Lung (tissue), 12 donors: ENCODE measurements around the gene DAB1. TPM values are rescaled to one million over a fixed set of nuclear protein-coding genes. Genes with fewer than 3 reads are reported as not detected.
A peak's percentile ranks its signal among the peaks of the same experiment; 100 is the strongest.

Source experiments
- ATAC-seq: fragments of 200-7000 bp; cut with Tn5 transposase; one replicate; pipeline ENCODE4 v1.9.1; 2020; ENCODE audit warnings: moderate number of reproducible peaks; ENCODE audit not compliant: insufficient read depth, low FRiP score
- DNase-seq, 3 donors: peaks; one replicate each; pipeline ENCODE4 v3.0.0-alpha.2; 2013 to 2017
- H3K27ac ChIP-seq, 2 donors: one replicate each; pipeline ENCODE4 v1.5.1; 2013; ENCODE audit warnings: mild to moderate bottlenecking in 2 of 2, moderate library complexity in 2 of 2, control low read depth in 1 of 2, inconsistent platforms in 1 of 2, low read depth in 1 of 2, low read length in 1 of 2
- H3K27me3 ChIP-seq, 3 donors: one replicate each; pipeline ENCODE4 v1.5.1; 2013; ENCODE audit warnings: low read length in 2 of 3; ENCODE audit not compliant: control insufficient read depth in 3 of 3, insufficient read depth in 3 of 3
- H3K36me3 ChIP-seq, 4 donors: one replicate each; pipeline ENCODE4 v1.5.1; 2013; ENCODE audit warnings: low read length in 4 of 4, mild to moderate bottlenecking in 1 of 4, moderate library complexity in 1 of 4; ENCODE audit not compliant: control insufficient read depth in 4 of 4, insufficient read depth in 4 of 4
- H3K4me1 ChIP-seq, 5 donors: one replicate each; pipeline ENCODE4 v1.5.1; 2013; ENCODE audit warnings: low read length in 5 of 5, mild to moderate bottlenecking in 2 of 5, moderate library complexity in 1 of 5; ENCODE audit not compliant: control insufficient read depth in 5 of 5, insufficient read depth in 5 of 5
- H3K4me3 ChIP-seq: one replicate; pipeline ENCODE4 v1.5.1; 2013; ENCODE audit warnings: mild to moderate bottlenecking, control low read depth, moderate library complexity
- H3K9ac ChIP-seq, 2 donors: one replicate each; pipeline ENCODE4 v1.5.1; 2013; ENCODE audit warnings: low read length in 2 of 2, control low read depth in 1 of 2; ENCODE audit not compliant: insufficient read depth in 1 of 2
- H3K9me3 ChIP-seq, 4 donors: one replicate each; pipeline ENCODE4 v1.5.1; 2013; ENCODE audit warnings: low read length in 3 of 4, mild to moderate bottlenecking in 1 of 4, moderate library complexity in 1 of 4; ENCODE audit not compliant: control insufficient read depth in 4 of 4, insufficient read depth in 3 of 4
- CTCF ChIP-seq: IDR thresholded peaks from 2 replicates; pipeline ENCODE4 v1.5.1; 2012; ENCODE audit warnings: mild to moderate bottlenecking; ENCODE audit errors: control extremely low read depth, extremely low read depth
- WGBS, 2 donors: extraction: QIAGEN DNeasy Blood & Tissue Kit; methylation state at CpG; one replicate each; pipeline ENCODE4 v1.1.7; 2013; 5-methylcytosine and 5-hydroxymethylcytosine counted together
- polyA plus RNA-seq, 2 donors: library from polyadenylated mRNA; stranded (reverse); fragments of 200-250 nt; gene quantifications; one replicate each; pipeline ENCODE4 v1.2.1, GENCODE V29; 2013
- total RNA-seq, 2 donors: library from RNA; depleted of rRNA in 1 of 2; stranded (reverse); fragments of >200 nt in 1 of 2; gene quantifications; one replicate each; pipeline ENCODE4 v1.2.1, GENCODE V29; 2014 to 2021
- donor health status: control.
- donor health status: control.
- donor health status: Bipolar disorder and iron deficiency.
- donor health status: healthy.
- donor health status: DM: yes; HTN: yes; CAD: no.

DAB1 gene
- total and polyA plus RNA-seq, 4 donors = 0.06 to 0.77 (median 0.10) TPM

GRCh38 chr1:57422271-57423134 lies 1.4 kb downstream of the DAB1 start:
- Histone ChIP-seq H3K9ac (peak overlapping the region in 1 of 2 donors; percentile 9), H3K27me3 (peaks cover 26 to 76% (median 44%) of the 10 kb centered on the region in 3 donors), H3K4me1 (peaks cover 0 to 18% (median 0%) of the 10 kb centered on the region in 5 donors), H3K9me3 (peaks cover 0 to 3% (median 0%) of the 10 kb centered on the region in 4 donors), H3K36me3 (no peaks in the 10 kb centered on the region), H3K27ac (no peak overlapping the region), H3K4me3 (no peak overlapping the region)
- 1 to 3% methylated on average over 65 to 66 of the region's 66 CpGs for WGBS, 2 donors
- ATAC-seq = no peak
- no peak for TF ChIP-seq CTCF
- DNase-seq = peak; percentile 55 to 75 (median 57)

GRCh38 chr1:57421806-57422205 lies 2.1 kb downstream of the DAB1 start:
- H3K4me3 ChIP-seq = no peak overlapping the region
- H3K27me3 ChIP-seq = peaks cover 26 to 76% (median 44%) of the 10 kb centered on the region in 3 donors

GRCh38 chr1:57420981-57421785 lies 2.7 kb downstream of the DAB1 start:
- ATAC-seq = no peak
- 17 to 18% methylated on average over 9 of the region's 9 CpGs for WGBS, 2 donors
- TF ChIP-seq CTCF = no peak

More at GRCh38 chr1:57421806-57422205, 2.1 kb downstream of the DAB1 start:
- H3K27ac ChIP-seq = no peak overlapping the region
- peaks cover 0 to 3% (median 0%) of the 10 kb centered on the region in 4 donors for H3K9me3 ChIP-seq
- H3K4me1 ChIP-seq = peaks cover 0 to 18% (median 0%) of the 10 kb centered on the region in 5 donors
- peak overlapping the region in 1 of 2 donors; percentile 9 for H3K9ac ChIP-seq
- H3K36me3 ChIP-seq = no peaks in the 10 kb centered on the region
- no peak for ATAC-seq
- WGBS, 2 donors = 3% methylated on average over 10 of the region's 10 CpGs
- TF ChIP-seq CTCF = no peak
- DNase-seq = no peak

More at GRCh38 chr1:57420981-57421785, 2.7 kb downstream of the DAB1 start:
- H3K4me1 ChIP-seq = peaks cover 0 to 18% (median 0%) of the 10 kb centered on the region in 5 donors
- no peak overlapping the region for H3K9ac ChIP-seq
- H3K27ac ChIP-seq = no peak overlapping the region
- peak in 1 of 3 donors; percentile 33 for DNase-seq
- H3K27me3 ChIP-seq = peaks cover 26 to 75% (median 39%) of the 10 kb centered on the region in 3 donors
- no peak overlapping the region for H3K4me3 ChIP-seq
- H3K36me3 ChIP-seq = no peaks in the 10 kb centered on the region
- peaks cover 0 to 3% (median 0%) of the 10 kb centered on the region in 4 donors for H3K9me3 ChIP-seq
